NK-92 (cell line): ENCODE results near the gene ARFGEF2.
"Not testable (repeated sequence)": the region's sequence is repeated elsewhere in the genome, so short reads cannot be mapped to it uniquely, and the experiment has no call there.

Source experiments
- DNase-seq: peaks from one replicate; lab custom pipeline; 2025; ENCODE audit not compliant: unreplicated experiment; lab: John Stamatoyannopoulos, UW

Gene ARFGEF2

DNA sequence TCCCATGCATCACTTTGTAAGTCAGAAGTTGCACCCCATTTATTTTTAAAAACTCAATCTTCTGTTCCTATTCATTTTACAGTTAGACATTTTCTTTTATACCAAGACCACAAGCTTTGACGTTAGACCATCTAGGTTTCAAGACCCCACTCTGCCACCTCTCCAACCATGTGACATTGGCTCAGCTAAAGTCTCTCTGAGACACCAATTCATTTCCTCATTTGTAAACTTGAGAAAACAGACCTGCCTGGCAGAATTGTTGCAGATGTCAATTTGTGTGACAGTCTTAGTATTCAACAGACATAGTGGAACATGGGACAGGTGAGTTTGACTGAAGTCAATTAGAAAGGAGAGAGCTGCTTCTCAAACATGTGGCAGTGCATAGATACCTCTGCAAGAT lies 69.0 kb downstream of the ARFGEF2 start:
- DNase-seq, result no peak

DNA sequence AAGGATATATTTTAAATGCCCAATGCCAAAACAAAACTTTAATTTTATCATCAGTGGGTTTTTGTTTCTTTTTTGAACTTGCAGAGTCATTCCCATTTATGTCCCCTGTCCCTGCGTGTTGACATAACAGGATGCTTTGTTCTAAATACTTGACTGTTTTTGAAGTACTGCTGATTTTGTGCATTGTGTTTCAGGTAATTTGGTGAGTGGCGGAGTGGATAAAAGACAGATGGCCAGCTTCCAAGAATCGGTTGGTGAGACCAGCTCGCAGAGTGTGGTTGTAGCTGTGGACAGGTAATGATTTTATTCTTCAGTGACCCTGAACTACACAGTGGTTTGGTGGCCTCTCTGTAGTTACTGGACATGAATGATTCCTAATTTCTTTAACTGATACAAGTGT lies 74.1 kb downstream of the ARFGEF2 start:
- no peak for DNase-seq

DNA sequence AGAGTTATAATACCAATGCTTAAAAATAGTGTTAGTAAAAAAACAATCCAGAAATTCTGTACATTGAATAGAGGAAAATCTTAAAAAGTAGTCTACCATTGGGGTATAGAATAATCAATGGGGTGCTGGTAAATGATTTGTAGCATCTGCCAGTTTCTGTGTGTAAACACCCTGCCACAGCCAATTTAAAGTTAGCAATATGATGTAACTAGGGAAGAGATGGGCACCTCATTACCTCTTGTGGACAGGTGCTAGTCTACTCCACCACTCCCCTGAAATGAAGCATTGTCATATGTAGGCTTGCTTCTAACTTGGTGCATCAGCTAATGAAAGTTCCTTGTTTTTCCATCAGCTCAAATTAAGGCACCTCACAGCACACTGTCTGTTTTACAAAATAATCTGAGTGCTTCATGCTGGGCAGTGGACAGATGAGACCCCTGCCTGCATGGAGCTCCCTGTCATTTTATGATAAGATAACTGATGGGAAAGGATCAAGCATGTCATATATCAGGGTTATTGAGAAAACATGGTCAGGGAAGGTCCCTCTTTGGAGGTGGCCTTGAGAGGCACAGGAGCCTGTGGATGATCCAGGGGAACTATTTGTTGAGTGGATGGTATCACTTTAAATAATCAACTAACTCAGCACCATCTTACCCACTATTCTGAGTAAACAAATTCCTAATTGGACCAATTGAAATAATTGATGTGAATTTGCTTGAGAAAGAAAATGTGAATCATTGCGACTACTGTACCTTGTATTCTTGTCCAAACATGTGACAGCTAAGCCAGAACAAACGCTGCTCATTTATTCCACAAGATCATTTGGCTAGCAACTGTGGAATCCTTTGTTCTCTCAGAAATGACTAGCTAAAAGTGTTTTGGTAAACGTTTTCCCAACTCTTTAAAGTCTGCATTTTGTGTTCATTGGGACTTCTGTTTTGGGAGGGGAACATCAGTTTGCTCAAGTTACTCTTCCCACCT lies 78.7 kb downstream of the ARFGEF2 start:
- no peak for DNase-seq

DNA sequence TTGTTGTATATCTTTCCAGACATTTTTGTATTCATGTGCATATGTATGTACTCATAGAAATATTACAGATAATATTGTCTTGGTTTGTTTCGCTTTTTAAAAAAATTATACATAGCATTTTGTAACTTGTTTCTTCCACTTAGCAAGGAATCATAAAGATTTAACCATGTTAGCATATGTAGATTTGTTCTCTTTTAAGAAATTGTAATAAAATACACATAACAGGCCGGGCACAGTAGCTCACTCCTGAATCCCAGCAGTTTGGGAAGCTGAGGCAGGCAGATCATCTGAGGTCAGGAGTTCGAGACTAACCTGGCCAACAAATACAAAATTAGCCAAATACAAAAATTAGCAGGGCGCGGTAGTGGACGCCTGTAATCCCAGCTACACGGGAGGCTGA lies 80.2 kb downstream of the ARFGEF2 start:
- DNase-seq, result no peak

DNA sequence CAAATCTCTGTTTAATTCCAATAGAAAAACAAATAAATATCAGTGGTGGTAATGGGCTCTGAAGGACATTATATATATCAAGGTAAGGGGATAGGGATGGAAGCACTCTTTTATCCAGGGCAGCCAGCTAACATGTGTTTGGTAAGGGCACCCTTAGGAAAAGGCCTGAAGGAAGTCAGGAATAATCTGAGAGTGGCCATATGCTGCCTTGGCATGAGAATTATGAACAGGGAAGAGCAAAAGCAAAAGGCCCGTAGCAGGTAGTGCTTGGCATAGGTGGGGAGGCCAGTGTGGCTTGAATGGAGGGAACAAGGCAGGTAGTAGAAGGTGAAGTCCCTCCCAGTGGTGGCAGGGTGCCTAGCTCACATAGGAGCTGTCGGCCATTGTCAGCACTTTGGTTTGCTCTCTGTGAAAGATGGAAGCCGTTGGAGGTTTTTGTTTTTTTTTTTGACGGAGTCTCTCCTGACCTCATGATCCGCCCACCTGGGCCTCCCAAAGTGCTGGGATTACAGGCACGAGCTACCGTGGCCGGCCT lies 85.0 kb downstream of the ARFGEF2 start:
- DNase-seq, result no peak

DNA sequence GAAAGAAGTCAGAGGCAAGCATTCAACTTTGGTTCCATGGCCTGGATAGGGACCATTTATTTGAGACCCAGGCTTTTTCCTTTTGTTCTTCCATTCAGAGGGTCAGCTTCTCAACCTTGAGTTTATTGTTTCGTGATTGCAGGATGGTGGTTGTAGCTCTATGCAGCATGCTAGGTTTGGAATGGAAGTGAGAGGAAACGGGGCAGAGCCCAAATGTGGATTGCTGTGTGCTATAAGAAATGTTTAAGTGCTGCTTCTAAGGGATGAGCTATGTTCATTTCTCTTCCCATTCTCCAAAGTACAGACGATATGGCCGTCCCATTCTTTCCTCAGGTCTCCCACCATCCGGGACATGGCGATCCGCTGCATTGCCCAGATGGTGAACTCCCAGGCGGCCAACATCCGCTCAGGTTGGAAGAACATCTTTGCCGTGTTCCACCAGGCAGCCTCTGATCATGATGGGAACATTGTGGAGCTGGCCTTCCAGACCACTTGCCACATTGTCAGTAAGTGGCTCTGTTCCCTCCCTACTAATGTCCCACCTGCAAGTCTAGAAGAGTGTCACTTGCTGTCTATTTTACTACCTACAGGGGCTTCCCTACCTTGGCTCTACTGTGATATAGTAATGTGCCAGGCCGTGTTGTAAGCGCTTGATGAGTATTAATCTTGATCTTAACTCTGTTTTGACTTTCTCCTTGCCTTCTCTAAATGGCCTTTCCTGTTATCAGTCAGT lies 88.6 kb downstream of the ARFGEF2 start:
- no peak for DNase-seq

DNA sequence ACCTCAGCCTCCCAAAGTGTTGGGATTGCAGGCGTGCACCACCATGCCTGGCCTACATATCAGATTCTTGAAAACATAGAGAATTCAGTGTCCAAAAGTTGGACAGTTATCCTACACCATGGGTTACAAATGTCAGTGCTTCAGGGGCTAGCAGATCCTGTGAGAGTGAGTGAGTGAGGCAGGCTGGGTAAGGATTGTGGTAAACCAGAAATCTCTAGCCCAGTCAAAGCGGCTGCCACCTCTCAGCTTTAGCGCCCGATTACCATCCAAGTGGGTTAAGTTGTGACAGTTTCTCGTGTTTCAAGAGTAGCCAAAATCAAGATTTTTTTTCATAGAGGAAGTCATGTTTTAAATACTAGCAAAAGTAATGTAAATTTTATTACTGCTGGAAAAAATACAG lies 102.7 kb downstream of the ARFGEF2 start:
- DNase-seq, result no peak

DNA sequence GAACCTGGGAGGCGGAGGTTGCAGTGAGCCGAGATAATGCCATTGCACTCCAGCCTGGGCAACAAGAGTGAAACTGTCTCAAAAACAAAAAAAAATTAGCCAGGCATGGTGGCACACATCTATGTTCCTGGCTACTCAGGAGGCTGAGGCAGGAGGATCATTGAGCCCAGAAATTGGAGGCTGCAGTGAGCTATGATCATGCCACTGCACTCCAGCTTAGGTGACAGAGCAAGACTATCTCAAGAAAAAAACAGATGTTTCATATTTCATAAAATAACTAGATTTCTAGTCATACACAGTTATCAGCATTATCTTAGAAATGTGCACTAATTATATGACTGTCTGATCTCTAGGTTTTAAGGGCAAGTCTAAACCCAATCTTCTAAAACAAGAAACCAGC lies 106.7 kb downstream of the ARFGEF2 start:
- DNase-seq, result not testable (repeated sequence)

DNA sequence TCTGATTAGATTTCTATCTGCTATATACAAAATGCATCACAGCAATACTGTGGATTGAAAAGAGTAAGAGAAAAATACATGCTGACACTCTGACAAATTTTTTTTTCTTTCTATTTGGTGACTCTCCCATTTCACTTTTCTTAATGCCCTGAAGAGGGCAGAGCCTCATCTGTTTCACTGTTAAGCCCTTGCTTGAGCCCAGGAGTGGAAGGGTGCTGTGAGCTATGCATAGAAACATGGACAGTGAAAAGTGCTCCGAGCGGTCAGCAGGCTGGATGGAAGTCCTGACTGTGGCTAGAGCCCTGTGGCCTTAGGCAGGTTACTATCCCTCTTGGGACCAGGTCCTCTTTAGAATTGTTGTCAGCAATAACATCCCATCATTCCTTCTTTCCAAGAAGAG lies 107.2 kb downstream of the ARFGEF2 start:
- DNase-seq, result no peak

DNA sequence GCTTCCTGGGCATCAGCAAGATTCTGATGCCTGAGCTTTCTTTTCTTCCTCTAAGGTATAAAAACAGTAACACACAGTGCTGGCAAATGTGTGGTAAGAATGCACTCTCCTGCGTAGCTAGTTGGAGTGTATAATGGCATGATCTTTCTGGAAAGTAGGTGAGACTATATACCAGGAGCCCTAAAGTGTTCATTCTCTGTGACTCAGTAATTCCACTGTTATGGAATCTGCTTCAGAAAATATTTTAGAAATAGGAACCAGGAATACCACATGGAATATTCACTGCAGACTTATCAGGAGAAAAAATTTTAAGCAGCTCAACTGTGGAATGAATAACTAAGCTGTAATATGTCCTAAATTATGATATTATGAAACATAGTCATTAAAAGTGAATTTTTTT lies 107.7 kb downstream of the ARFGEF2 start:
- DNase-seq, result no peak

DNA sequence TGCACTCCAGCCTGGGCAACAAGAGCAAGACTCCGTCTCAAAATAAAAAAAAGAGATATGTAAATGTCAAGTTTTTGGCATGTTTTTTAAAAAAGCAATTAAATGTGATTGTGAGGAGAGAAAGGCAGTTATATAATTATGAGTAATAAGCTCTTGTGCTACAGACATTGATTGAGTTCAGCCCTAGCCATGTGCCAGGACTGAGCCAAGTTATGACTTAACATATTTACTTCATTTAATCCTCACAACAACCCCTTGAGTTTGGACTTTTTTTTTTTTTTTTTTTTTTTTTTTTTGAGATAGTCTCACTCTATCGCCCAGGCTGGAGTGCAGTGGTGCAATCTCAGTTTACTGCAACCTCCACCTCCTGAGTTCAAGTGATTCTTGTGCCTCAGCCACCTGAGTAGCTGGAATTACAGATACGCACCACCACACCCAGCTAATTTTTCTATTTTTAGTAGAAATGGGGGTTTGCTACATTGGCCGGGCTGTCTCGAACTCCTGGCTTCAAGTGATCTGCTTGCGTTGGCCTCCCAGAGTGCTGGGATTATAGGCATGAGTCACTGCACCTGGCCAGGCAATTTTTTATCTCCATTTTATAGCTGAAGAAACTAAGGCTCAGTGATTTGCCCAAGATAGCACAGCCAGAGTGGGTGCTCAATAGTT lies 109.6 kb downstream of the ARFGEF2 start:
- no peak for DNase-seq

DNA sequence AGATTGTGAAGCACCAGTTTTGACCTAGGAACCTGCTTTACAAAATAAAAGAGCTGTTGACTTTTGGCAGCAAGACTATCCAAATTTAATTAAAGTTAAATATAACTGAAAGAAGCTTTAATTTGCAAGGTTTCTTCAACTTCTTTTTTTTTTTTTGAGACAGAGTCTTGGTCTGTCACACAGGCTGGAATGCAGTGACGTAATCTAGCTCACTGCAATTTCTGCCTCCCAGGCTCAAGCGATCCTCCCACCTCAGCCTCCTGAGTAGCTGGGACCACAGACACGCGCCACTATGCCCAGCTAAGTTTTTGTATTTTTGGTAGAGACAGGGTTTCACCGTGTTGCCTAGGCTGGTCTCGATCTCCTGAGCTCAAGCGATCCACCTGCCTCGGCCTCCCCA lies 110.9 kb downstream of the ARFGEF2 start:
- no peak for DNase-seq

DNA sequence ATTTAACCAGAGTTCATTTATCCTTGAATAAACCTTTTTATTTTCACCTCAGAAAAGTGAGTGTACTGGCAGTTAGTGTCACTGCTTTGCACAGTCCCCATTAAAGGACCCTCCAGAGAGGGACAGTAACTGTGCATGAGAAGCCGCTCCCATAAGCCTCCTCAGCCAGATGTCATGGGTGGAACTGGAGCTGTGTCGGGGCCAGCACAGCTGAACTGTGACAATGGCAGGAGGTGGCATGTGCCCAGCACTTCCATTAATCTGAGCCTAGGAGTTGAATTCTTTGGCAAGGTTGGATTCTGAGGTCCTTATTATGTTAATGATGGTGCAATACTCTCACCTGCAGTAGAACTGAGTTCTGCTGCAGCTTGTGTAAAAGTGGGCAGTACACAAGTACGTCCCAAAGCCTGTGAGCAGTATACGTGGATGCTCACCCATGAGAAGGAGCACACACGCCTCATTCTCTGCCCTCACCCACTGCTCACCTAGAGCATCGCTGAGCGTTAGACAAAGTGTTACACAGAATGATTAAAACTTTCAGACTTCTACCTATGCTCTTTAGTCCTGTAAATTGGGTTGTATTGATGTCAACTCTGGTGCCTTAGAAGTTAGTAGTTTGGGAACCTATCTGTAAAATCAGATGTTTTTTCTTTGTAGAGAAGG lies 112.7 kb downstream of the ARFGEF2 start:
- no peak for DNase-seq

DNA sequence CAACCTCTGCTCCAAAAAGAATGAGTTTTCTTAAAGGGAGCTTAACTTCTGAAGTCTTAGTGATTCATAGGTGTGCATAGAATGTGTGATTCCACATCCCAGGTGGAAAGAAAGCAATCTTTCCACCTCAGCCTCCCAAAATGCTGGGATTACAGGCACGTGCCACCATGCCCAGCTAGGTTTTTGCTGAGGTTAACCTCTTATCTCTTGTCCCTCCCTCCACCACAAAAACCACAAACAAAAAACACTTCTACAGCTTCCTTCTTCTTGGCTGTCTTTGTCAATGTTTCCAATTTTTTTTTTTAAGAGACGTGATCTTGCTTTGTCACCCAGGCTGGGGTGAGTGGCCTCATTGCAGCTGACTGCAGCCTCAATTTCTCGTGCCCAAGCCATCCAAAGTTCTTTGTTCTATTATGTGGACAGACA lies 116.5 kb downstream of the ARFGEF2 start:
- no peak for DNase-seq

DNA sequence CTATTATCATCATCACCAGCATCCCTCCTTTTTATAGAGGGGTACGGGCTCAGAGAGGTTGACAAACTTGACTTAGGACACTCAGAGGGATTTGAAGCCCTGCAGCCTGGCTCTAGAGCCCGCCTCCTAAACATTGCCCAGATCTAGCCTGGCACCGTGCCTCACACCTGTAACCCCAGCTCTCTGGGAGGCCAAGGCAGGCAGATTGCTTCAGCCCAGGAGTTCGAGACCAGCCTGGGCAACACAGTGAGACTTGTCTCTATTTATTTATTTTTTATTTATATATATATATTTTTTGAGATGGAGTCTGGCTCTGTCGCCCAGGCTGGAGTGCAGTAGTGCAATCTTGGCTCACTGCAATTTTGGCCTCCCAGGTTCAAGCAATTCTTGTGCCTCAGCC lies 118.3 kb downstream of the ARFGEF2 start:
- DNase-seq, result no peak

DNA sequence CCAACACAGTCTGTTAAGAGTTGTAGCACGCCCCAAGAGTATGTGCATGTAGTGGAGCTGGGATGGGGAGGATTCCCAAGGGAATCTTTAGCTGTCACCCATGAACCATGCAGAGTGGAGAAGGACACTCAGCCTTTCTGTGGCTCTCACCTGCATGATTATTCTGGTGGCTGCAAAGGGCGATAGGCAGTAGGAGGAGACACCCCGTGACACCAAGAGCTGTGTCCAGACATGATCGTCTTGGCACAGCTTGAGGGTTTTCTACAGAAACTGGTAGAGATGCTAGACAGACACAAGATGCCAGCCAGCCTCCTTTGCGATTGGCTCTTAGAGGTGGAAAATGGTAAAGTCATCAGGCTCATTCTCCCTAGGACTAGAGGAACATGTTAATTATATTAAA lies 121.5 kb downstream of the ARFGEF2 start:
- DNase-seq, result no peak

DNA sequence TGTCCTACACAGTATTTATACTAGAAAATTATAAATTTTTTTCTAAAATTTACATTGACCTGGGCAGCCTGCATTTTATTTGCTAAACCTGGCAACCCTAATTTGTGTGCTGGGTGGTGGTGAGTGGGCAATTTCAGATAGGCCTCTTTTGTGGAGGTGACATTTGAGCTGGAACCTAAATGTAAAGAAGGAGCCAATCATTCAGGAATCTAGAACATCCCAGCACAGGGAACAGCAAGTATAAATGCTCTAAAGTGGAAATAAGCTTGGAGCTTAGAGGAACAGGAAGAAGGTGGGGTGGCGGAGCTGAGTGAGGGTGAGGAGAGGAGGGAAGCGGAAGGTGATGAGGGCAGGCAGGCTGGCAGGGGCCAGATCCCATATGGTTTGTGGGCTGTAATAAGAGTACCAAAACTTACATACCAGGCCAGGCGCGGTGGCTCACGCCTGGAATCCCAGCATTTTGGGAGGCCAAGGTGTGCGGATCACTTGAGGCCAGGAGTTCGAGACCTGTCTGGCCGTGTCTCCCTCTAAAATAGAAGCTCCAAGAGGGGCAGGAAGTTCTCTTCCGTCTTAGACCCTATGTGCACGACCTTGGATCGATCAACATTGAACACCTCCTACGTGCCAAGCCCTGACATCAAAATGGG lies 124.1 kb downstream of the ARFGEF2 start:
- DNase-seq, result no peak

DNA sequence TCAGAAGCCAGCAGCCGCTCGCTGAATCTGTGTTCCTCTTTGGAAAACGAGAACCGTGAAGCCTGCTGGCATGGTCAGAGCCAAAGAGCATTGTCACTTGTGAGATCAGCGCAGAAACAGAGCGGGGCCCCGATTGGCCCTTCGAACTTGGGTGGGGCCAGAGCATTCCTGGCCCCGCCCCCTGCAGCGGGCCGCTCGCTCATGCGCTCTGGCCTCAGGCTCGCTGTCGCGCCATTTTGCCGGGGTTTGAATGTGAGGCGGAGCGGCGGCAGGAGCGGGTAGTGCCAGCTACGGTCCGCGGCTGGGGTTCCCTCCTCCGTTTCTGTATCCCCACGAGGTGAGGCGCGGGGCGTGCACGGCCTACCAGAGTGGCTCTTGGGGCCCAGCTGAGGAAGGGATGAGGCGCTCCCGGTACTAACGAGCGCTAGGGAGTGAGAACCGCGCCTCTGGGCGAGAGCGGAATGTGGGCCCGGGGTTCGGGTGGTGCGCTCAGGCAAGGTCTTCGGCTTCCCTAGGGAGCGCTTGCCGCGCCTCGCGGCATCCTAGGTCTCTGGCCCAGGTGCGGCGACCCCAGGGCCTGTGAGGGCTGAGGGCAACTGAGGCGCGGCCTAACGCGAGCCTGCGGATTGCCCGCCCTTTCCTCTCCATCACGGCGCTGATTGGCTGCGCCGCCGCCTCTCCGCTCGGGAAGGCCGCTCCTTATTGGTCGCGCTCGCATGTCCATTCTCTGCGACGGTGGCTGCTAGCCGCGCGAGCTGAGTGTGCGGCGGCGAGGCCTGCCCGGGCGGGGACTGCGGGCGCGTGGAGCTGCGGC lies 124.8 kb downstream of the ARFGEF2 start, which contains the start of gene CSE1L:
Gene CSE1L, plus strand, starts transcription at position 226 of the 814 bp plus-strand sequence. CDS start 12,152 bp downstream, outside the sequence.
- peak; percentile 70 for DNase-seq

DNA sequence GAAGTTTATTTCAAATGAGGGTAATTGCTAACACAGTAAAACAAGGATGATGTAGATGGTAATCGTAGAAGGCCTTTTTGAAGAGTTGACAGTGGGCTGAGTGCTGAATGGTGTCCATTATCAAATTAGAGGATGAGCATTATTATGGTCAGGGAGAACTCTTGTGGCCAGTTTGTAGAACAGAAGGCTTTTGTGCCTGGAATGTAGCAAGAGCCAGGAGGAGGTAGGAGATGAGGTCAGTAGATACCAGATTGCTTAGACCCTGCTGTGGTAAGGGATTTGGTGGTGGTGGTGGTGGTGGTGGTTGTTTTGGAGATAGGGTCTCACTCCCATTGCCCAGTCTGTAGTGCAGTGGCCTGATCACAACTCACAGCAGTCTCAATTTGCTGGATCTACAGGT lies 130.8 kb downstream of the ARFGEF2 start:
- no peak for DNase-seq
